Rectal smooth muscle tissue (tissue), 1 donor: ENCODE results near the gene LMX1B.

Experiments used
- H3K27ac ChIP-seq: one replicate; pipeline ENCODE4 v1.7.0; 2013; ENCODE audit warnings: low read depth, low read length, inconsistent platforms
- H3K27me3 ChIP-seq: one replicate; pipeline ENCODE4 v1.7.0; 2013; ENCODE audit warnings: low read length; ENCODE audit not compliant: control insufficient read depth, insufficient read depth
- H3K36me3 ChIP-seq: one replicate; pipeline ENCODE4 v1.7.0; 2013; ENCODE audit warnings: low read length; ENCODE audit not compliant: control insufficient read depth, insufficient read depth
- H3K4me1 ChIP-seq: one replicate; pipeline ENCODE4 v1.7.0; 2013; ENCODE audit warnings: low read length; ENCODE audit not compliant: control insufficient read depth, insufficient read depth
- H3K4me3 ChIP-seq: one replicate; pipeline ENCODE4 v1.7.0; 2013; ENCODE audit warnings: low read length
- H3K9ac ChIP-seq: one replicate; pipeline ENCODE4 v1.7.0; 2013; ENCODE audit warnings: low read length

LMX1B gene

GRCh38 chr9:126587187-126588185 is 26.2 kb upstream of the LMX1B start:
- Histone ChIP-seq H3K4me1 (peaks cover 14% of the 10 kb centered on the region), H3K9ac (no peak overlapping the region), H3K27me3 (no peaks in the 10 kb centered on the region), H3K4me3 (no peak overlapping the region), H3K36me3 (no peaks in the 10 kb centered on the region), H3K27ac (peak overlapping the region; percentile 70)

GRCh38 chr9:126588491-126589168 is 25.1 kb upstream of the LMX1B start:
- Histone ChIP-seq H3K27me3 (no peaks in the 10 kb centered on the region), H3K9ac (no peak overlapping the region), H3K36me3 (no peaks in the 10 kb centered on the region), H3K4me3 (no peak overlapping the region), H3K4me1 (peaks cover 14% of the 10 kb centered on the region), H3K27ac (peak overlapping the region; percentile 35)

- Histone ChIP-seq H3K27me3 (no peaks in the 10 kb centered on the region), H3K4me1 (peaks cover 14% of the 10 kb centered on the region), H3K27ac (no peak overlapping the region), H3K9ac (no peak overlapping the region), H3K36me3 (no peaks in the 10 kb centered on the region), H3K4me3 (no peak overlapping the region)
Observed at GRCh38 chr9:126589349-126589748, 24.4 kb upstream of the LMX1B start.

GRCh38 chr9:126591083-126591482 is 22.6 kb upstream of the LMX1B start:
- H3K27ac ChIP-seq, result no peak overlapping the region
- peaks cover 14% of the 10 kb centered on the region for H3K4me1 ChIP-seq
- H3K4me3 ChIP-seq, result no peak overlapping the region
- H3K36me3 ChIP-seq, result no peaks in the 10 kb centered on the region
- H3K9ac ChIP-seq, result no peak overlapping the region
- no peaks in the 10 kb centered on the region for H3K27me3 ChIP-seq

- Histone ChIP-seq H3K27ac (no peak overlapping the region), H3K27me3 (no peaks in the 10 kb centered on the region)
Observed at GRCh38 chr9:126591922-126592321, 21.8 kb upstream of the LMX1B start.

GRCh38 chr9:126592461-126592860 is 21.3 kb upstream of the LMX1B start:
- no peak overlapping the region for H3K27ac ChIP-seq
- no peaks in the 10 kb centered on the region for H3K36me3 ChIP-seq
- no peak overlapping the region for H3K9ac ChIP-seq
- H3K27me3 ChIP-seq, result no peaks in the 10 kb centered on the region
- no peak overlapping the region for H3K4me3 ChIP-seq
- peaks cover 10% of the 10 kb centered on the region for H3K4me1 ChIP-seq

More at GRCh38 chr9:126591922-126592321, 21.8 kb upstream of the LMX1B start:
- H3K36me3 ChIP-seq, result no peaks in the 10 kb centered on the region
- no peak overlapping the region for H3K9ac ChIP-seq
- H3K4me1 ChIP-seq, result peaks cover 14% of the 10 kb centered on the region
- no peak overlapping the region for H3K4me3 ChIP-seq

- Histone ChIP-seq H3K4me1 (no peaks in the 10 kb centered on the region), H3K36me3 (no peaks in the 10 kb centered on the region), H3K9ac (no peak overlapping the region), H3K27ac (no peak overlapping the region), H3K4me3 (no peak overlapping the region), H3K27me3 (no peaks in the 10 kb centered on the region)
Observed at GRCh38 chr9:126595982-126596381, 17.7 kb upstream of the LMX1B start.

GRCh38 chr9:126599047-126599650 is 14.6 kb upstream of the LMX1B start:
- H3K4me1 ChIP-seq, result no peaks in the 10 kb centered on the region
- peaks cover 3% of the 10 kb centered on the region for H3K27me3 ChIP-seq
- no peak overlapping the region for H3K27ac ChIP-seq
- H3K4me3 ChIP-seq, result no peak overlapping the region
- H3K9ac ChIP-seq, result no peak overlapping the region
- H3K36me3 ChIP-seq, result no peaks in the 10 kb centered on the region

- Histone ChIP-seq H3K9ac (no peak overlapping the region), H3K27me3 (peaks cover 9% of the 10 kb centered on the region), H3K4me1 (no peaks in the 10 kb centered on the region), H3K36me3 (no peaks in the 10 kb centered on the region), H3K4me3 (no peak overlapping the region), H3K27ac (no peak overlapping the region)
Observed at GRCh38 chr9:126604059-126605055, 9.4 kb upstream of the LMX1B start.

GRCh38 chr9:126605792-126606482 is 7.8 kb upstream of the LMX1B start:
- no peak overlapping the region for H3K9ac ChIP-seq
- H3K27me3 ChIP-seq, result peaks cover 24% of the 10 kb centered on the region
- no peak overlapping the region for H3K4me3 ChIP-seq
- H3K4me1 ChIP-seq, result no peaks in the 10 kb centered on the region
- H3K36me3 ChIP-seq, result no peaks in the 10 kb centered on the region
- no peak overlapping the region for H3K27ac ChIP-seq

GRCh38 chr9:126606483-126606870 is 7.3 kb upstream of the LMX1B start:
- Histone ChIP-seq H3K27ac (no peak overlapping the region), H3K27me3 (peaks cover 29% of the 10 kb centered on the region), H3K4me3 (no peak overlapping the region), H3K4me1 (no peaks in the 10 kb centered on the region), H3K9ac (no peak overlapping the region), H3K36me3 (no peaks in the 10 kb centered on the region)
